A673 (cell line): ENCODE data around the gene CTNNA2. TPM values are rescaled to one million over a fixed set of nuclear protein-coding genes. Genes with fewer than 3 reads are reported as not detected.

ENCODE experiments used
- BruUV-seq: library from RNA; stranded (reverse); fragments of 400-500 nt; replicated peaks from 2 replicates; lab custom pipeline; 2021; lab: Mats Ljungman, UMichigan
- CTCF ChIA-PET: fragments of 300-600 bp; sonication (Branson Sonifier 250); formaldehyde crosslinking; loops from one replicate; lab custom pipeline; 2022; ENCODE audit warnings: antibody characterized with exemption; lab: Charles Lee
- POLR2A ChIA-PET: fragments of 300-600 bp; sonication (Branson Sonifier 250); formaldehyde crosslinking; loops from one replicate; lab custom pipeline; 2022; ENCODE audit warnings: antibody characterized with exemption; ENCODE audit not compliant: low non-redundant PET; lab: Charles Lee
- DNase-seq: peaks from one replicate; pipeline ENCODE4 v3.0.0-alpha.2; 2015; ENCODE audit warnings: low spot score
- H3K27ac ChIP-seq: fragments of 200-600 bp; sonication (generic); 2 replicates; pipeline ENCODE4 v1.5.1; 2016; ENCODE audit warnings: mixed run types, low read depth, mild to moderate bottlenecking, mixed read lengths, antibody characterized with exemption, low read length; ENCODE audit not compliant: poor library complexity, severe bottlenecking
- H3K27me3 ChIP-seq: fragments of 200-600 bp; sonication (generic); replicated peaks from 2 replicates; pipeline ENCODE4 v1.6.1; 2017; ENCODE audit warnings: mixed run types, low read depth, mild to moderate bottlenecking, mixed read lengths, antibody characterized with exemption, low read length; ENCODE audit not compliant: insufficient read depth, poor library complexity
- H3K36me3 ChIP-seq: fragments of 200-600 bp; sonication (generic); 2 replicates; pipeline ENCODE4 v1.6.1; 2016; ENCODE audit warnings: mixed run types, mild to moderate bottlenecking, mixed read lengths, antibody characterized with exemption, low read length; ENCODE audit not compliant: insufficient read depth, poor library complexity, severe bottlenecking
- H3K4me1 ChIP-seq: fragments of 200-600 bp; sonication (generic); 2 replicates; pipeline ENCODE4 v1.6.1; 2017; ENCODE audit warnings: mixed run types, mild to moderate bottlenecking, mixed read lengths, antibody characterized with exemption, low read length; ENCODE audit not compliant: insufficient read depth, poor library complexity, severe bottlenecking
- H3K4me3 ChIP-seq: fragments of 200-600 bp; sonication (generic); 2 replicates; pipeline ENCODE4 v1.5.1; 2016; ENCODE audit warnings: low read depth, mixed run types, mild to moderate bottlenecking, mixed read lengths, low read length; ENCODE audit not compliant: poor library complexity, severe bottlenecking
- H3K9me3 ChIP-seq: fragments of 200-600 bp; sonication (generic); 2 replicates; pipeline ENCODE4 v1.6.1; 2016; ENCODE audit warnings: mixed run types, low read depth, mild to moderate bottlenecking, mixed read lengths, antibody characterized with exemption, low read length; ENCODE audit not compliant: poor library complexity, severe bottlenecking
- CTCF ChIP-seq: fragments of 300-800, 200-600 bp; sonication (generic); conservative IDR thresholded peaks from 2 replicates; pipeline ENCODE4 v1.5.1; 2017; ENCODE audit warnings: low read depth, mild to moderate bottlenecking, antibody characterized with exemption, low read length, moderate library complexity, mixed read lengths
- EZH2 ChIP-seq: fragments of 200-600 bp; sonication (generic); IDR thresholded peaks from 2 replicates; pipeline ENCODE4 v1.6.1; 2017; ENCODE audit warnings: borderline replicate concordance, low read depth, mild to moderate bottlenecking, mixed read lengths, antibody characterized with exemption, low read length; ENCODE audit not compliant: poor library complexity, severe bottlenecking
- intact Hi-C: fragments of 100-400 bp; cut with micrococcal nuclease; formaldehyde crosslinking; loops from one replicate; pipeline ENCODE4 v1.10.0; 2022; ENCODE audit not compliant: unreplicated experiment
- total RNA-seq: library from RNA; stranded (reverse); gene quantifications from 2 replicates; pipeline ENCODE4 v1.2.3, GENCODE V29; 2021

Gene CTNNA2
- total RNA-seq, 1 experiment from 2014 or later: not detected

GRCh38 chr2:80135001-80135400 is 622.1 kb downstream of the CTNNA2 start:
- no TSS peak for BruUV-seq
- TF ChIP-seq CTCF: no peak
- TF ChIP-seq EZH2: no peak
- Histone ChIP-seq H3K9me3 (no peaks in the 10 kb centered on the region), H3K36me3 (no peaks in the 10 kb centered on the region), H3K27me3 (no peaks in the 10 kb centered on the region), H3K4me1 (no peaks in the 10 kb centered on the region), H3K4me3 (no peak overlapping the region), H3K27ac (no peak overlapping the region)
- POLR2A ChIA-PET: no interaction called here
- CTCF ChIA-PET: no interaction called here
- intact Hi-C loops: no loop called here
- no peak for DNase-seq

- no peaks in the 10 kb centered on the region for H3K27me3 ChIP-seq
- CTCF ChIA-PET: no interaction called here
- POLR2A ChIA-PET: no interaction called here
- no peak overlapping the region for H3K27ac ChIP-seq
- H3K36me3 ChIP-seq: no peaks in the 10 kb centered on the region
- H3K9me3 ChIP-seq: no peaks in the 10 kb centered on the region
- DNase-seq: no peak
- intact Hi-C loops: no loop called here
- no TSS peak for BruUV-seq
- H3K4me3 ChIP-seq: no peak overlapping the region
- H3K4me1 ChIP-seq: no peaks in the 10 kb centered on the region
- TF ChIP-seq CTCF: no peak
Measured at GRCh38 chr2:80136338-80136737, 623.5 kb downstream of the CTNNA2 start.

GRCh38 chr2:80139001-80139400 is 626.1 kb downstream of the CTNNA2 start:
- no TSS peak for BruUV-seq
- Histone ChIP-seq H3K4me1 (no peaks in the 10 kb centered on the region), H3K9me3 (no peaks in the 10 kb centered on the region), H3K36me3 (no peaks in the 10 kb centered on the region), H3K27me3 (no peaks in the 10 kb centered on the region), H3K4me3 (no peak overlapping the region), H3K27ac (no peak overlapping the region)
- DNase-seq: no peak
- intact Hi-C loops: no loop called here
- CTCF ChIA-PET: no interaction called here
- no peak for TF ChIP-seq CTCF
- TF ChIP-seq EZH2: no peak
- POLR2A ChIA-PET: no interaction called here
